HG03103 (cell line): ENCODE data around the gene NCR2.
"Not testable (repeated sequence)": the region's sequence is repeated elsewhere in the genome, so short reads cannot be mapped to it uniquely, and the experiment has no call there.

Experiments
- ATAC-seq: cut with Tn5 transposase; IDR thresholded peaks from one replicate; pipeline ENCODE4 v1.9.1; 2021; ENCODE audit warnings: low read depth; ENCODE audit not compliant: unreplicated experiment

NCR2 gene

DNA sequence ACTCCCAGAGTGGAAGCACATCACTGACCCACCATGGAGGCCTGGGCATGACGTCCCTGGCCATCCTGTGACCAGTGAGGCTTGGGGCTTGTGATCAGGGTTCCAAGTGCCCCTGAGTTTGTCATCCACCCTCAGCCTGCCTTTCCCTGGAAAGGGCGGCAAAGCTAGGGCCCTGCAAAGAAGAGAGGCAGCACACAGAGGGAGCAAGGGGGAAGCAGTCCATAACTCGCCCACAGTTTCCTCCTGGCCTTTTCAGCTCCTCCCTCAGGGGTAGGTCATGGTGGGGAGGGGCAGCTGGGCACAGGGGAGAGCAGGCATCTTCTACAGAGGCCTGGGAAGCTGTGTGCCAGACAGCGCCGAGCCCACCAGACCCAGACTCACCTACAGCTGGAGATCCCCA, at the start of gene NCR2:
Gene NCR2 (plus strand): TSS at position 313 of the 400 bp plus-strand sequence. CDS start 269 bp downstream, outside the sequence.
- no peak for ATAC-seq

DNA sequence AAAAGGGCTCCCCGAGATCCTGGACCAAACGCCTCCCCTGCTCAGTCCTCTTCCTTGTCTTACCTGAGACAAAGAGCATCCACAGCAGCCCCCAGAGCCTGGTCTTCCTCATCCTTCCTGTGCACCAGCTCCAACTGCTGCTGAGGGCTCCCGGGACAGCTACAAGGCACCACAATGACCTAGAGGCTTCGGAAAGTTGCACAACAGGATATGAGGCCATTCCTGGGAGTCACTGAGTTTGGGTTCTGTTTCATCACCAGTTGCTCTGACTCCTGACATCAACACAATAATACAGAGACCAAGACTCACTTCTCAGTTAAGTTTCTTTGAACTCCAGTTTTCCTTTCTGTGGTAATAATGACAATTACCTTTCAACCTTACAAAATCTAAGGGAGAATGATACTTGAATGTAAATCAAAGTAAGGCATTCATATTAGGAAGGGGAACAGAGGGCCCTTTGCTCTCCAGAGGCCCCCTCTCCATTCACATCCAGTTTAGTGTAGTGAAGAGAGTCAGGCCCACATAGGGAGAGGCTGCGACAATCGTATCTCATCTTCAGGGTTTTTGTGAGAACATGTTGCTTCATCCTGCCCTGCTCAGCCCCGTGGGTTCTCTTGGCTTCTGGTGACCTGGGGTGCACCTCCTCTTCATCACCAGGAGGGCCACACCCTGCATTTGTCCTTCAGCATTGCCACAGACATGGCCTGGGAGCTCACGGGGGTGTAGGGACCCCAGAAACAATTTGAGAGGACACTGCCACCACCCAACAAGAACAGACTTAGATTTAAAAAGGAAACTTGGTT, 48.7 kb upstream of the NCR2 start, which contains the start of gene TREM1:
Gene TREM1 (minus strand): TSS at position 139 of the 803 bp plus-strand sequence. CDS start 27 bp downstream, at position 112.
- ATAC-seq, result no peak

DNA sequence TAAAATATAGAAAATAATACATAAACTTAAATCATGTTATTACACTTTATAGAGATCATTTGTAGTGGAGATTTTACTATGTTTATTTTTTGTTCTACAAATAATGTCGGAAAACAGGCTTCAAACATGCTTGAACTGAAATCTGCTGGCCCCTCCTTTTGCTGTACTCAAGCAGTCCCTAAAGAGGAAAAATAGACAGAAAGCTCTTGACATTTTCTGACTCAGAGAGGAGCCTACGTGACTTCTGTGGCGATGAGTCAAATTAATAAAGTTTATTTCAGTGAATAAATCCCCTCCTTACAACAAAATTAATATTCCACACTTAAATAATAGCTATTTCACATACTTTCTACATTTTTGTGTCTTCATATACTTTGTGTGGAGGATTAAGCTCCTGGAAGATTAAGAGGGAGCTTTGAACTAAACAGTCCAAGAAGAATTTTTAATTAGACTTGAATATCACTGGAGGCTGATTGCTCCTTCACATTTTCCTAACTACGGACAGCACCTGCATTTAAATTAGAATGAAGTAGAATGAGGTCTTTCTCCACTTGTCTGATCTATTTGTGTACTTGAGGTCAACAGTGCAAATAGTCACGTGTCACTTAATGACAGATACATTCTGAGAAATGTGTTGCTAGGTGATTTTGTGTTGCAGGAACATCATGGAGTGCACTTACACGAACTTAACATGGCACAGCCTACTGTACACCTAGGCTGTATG, 47.2 kb upstream of the NCR2 start:
- ATAC-seq, result peak; percentile 82

GRCh38 chr6:41288754-41289129, 46.7 kb upstream of the NCR2 start:
- no peak for ATAC-seq

DNA sequence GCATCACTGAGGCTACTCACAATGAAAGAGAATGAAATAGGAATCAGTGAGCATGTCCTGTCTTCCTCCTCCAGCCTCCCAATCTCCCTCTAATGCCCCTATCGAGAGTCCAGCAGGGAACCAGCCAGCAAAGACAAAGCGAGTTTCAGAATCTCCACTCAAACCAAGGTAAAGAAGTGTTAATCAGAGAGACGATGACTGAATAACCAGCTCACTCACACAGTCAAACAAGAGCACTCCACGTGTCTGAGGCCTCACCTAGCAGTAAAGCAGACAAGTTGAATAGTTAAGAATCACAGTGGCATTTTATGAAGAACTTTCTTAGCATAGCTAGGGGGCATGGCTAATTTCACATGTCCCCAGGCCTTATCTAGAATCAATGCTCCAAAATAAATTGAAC, 45.6 kb upstream of the NCR2 start:
- no peak for ATAC-seq

GRCh38 chr6:41291717-41292116, 43.7 kb upstream of the NCR2 start:
- ATAC-seq, result no peak

DNA sequence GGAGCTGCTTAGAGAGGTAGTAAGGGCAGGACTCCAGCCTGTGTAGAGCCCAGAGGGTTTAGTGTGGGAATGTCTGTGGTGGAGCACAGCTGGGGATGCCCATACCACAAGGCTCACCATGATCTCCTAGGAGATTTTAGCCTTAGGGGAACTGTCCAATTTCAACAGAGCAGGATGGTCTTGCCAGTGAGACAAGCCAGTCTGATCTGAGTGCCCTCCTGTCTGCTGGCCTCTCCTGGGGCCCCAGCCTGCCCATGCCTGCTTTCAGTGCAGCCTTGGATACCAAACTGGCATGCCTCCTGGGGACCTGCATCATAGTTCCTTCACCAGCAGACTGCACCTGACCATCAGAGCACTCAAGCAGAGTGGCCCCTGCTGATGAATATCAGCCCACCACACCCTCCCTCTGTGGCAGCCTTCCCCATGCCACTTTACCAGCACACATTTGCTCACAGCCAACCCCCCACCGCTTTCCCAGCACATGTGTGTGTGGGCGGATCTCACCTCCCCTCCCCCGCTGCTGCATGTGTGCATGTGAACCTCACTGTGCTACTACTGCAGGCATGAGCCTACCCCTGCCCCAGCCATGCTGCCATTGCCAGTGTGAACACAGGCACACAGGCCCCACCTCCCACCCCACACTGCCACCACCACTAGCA, 41.1 kb upstream of the NCR2 start:
- ATAC-seq, result no peak

DNA sequence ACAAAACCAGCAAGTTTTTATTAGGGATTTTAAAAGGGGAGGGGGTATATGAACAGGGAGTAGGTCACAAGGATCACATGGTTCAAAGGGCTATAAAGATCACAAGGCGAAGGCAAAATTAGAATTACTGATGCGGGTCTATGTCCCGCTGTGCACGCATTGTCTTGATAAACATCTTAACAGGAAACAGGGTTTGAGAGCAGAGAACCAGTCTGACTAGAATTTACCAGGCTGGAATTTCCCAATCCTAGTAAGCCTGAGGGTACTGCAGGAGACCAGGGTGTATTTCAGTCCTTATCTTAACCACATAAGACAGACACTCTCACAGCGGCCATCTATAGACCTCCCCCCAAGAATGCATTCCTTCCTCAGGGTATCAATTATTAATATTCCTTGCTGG, 38.2 kb upstream of the NCR2 start:
- not testable (repeated sequence) for ATAC-seq

- no peak for ATAC-seq
These were observed 36.5 kb upstream of the NCR2 start for GRCh38 chr6:41298785-41299502.

DNA sequence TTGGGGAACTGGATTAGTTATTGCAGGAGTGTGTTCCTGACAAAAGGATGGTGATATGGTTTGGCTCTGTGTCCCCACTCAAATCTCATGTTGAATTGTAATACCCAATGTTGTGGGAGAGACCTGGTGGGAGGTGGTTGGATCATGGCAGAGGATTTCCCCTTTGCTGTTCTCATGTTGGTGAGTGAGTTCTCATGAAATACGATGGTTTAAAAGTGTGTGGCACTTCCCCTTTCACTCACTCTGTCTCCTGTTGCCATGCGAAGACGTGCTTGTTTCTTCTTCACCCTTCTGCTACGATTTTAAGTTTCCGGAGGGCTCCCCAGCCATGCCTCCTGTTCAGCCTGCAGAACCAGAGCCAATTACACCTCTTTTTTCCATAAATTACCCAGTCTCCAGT, 32.8 kb upstream of the NCR2 start:
- ATAC-seq, result no peak

DNA sequence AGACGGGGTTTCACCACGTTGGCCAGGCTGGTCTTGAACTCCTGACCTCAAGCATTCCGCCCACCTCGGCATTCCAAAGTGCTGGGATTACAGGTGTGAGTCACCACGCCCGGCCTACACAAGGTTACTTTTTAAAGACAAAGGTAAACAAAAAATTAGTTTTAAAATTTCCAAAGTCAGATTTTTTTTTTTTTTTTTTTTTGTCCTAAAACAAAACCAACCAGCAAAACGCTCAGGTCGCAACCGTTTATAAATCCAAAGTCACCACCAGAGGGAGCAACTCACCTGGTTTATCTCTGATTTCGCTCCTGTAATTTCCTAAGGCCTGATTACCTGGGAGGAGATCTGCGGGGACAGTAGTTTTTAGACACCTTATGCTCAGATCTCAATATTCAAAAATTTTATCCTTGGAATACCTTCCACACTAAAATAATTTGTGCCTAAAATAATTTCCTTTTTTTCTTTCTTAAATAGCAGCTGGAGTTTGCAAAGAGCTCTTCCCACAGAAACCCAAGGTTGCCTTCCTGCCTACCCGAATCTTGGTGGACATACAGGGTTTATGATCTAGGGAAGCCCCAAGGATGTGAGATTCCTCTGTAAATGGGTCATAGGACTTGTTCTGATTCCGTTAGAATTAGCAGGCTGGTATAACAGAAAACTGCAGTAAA, 29.1 kb upstream of the NCR2 start:
- no peak for ATAC-seq

DNA sequence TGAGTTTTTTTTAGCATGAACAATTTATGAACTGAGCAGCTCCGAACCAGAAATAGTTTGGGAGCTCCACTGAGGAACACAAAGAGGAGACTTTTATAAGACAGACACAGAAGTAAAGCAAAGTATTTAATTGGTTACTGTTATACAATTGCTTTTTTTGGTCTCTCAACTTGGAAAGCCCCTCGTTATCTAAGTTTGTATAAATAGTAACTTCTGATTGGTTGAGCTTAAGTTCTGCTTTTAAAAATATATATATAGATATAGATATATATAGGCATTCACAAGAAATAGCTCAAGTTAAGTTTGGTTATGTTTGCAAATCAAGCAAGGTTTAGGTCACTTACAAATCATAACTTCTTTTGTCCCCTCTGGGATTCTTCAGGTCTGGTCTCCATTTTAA, 20.2 kb upstream of the NCR2 start:
- no peak for ATAC-seq

- no peak for ATAC-seq
These were observed 19.3 kb upstream of the NCR2 start for GRCh38 chr6:41315943-41316620.

GRCh38 chr6:41318261-41318653, 17.2 kb upstream of the NCR2 start:
- ATAC-seq, result no peak

- peak; percentile 80 for ATAC-seq
These were observed 16.5 kb upstream of the NCR2 start for GRCh38 chr6:41318654-41319565.

GRCh38 chr6:41321183-41321582, 14.2 kb upstream of the NCR2 start:
- no peak for ATAC-seq

DNA sequence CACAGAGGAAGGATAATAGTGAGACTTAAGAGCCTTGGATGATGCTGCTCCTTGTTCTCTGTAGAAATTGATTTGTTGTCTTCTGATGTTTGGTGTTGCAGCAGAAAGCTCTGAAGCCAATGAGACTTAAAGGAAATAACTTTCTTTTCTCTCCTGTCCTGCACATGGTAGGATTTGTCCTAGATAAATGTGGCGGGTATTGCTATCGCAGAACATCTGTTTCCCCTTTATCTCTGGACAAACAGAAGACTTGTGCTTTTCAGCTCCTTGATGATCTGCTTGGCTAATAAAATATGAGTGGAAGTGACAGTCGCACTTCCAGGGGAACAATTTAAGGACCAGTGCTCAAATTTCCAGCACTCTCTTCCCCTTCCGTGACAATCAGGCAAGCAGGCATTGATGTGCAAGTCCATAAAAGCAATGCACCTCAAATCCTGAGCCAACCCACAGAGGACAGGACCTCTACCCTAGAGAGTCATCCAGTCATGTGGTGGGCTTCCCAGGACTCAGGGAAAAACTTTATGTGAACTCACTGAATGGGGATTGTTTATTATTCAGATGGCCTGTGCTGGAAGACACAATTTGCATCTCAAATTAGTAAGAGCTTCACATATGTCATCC, 9.9 kb upstream of the NCR2 start:
- no peak for ATAC-seq

- no peak for ATAC-seq
These were observed 9.3 kb upstream of the NCR2 start for GRCh38 chr6:41326092-41326491.
